Uterus (tissue), 4 donors: ENCODE results near the gene GPR150. TPM values are rescaled to one million over a fixed set of nuclear protein-coding genes. Genes with fewer than 3 reads are reported as not detected.

ENCODE experiments used
- DNase-seq, 2 donors: peaks; one replicate each; pipeline ENCODE4 v3.0.0-alpha.2; 2019 to 2020
- H3K27ac ChIP-seq, 2 donors: fragments of 200-600 bp; sonication (generic); 1 replicate in 1 of 2; 2 replicates in 1 of 2; pipeline ENCODE4 v1.5.1; 2016 to 2018
- H3K27me3 ChIP-seq, 2 donors: fragments of 200-600 bp; sonication (generic); one replicate each; pipeline ENCODE4 v1.5.1; 2018 to 2019; ENCODE audit warnings: control low read depth in 1 of 2
- H3K36me3 ChIP-seq, 2 donors: fragments of 200-600 bp; sonication (generic); one replicate each; pipeline ENCODE4 v1.5.1; 2019; ENCODE audit warnings: control low read depth in 1 of 2
- H3K4me1 ChIP-seq, 2 donors: fragments of 200-600 bp; sonication (generic); one replicate each; pipeline ENCODE4 v1.5.1; 2018 to 2019; ENCODE audit warnings: control low read depth in 1 of 2
- H3K4me3 ChIP-seq, 2 donors: fragments of 200-600 bp; sonication (generic); 1 replicate in 1 of 2; 2 replicates in 1 of 2; pipeline ENCODE4 v1.5.1; 2018 to 2019; ENCODE audit warnings: mild to moderate bottlenecking in 1 of 2
- H3K9me3 ChIP-seq, 2 donors: fragments of 200-600 bp; sonication (generic); one replicate each; pipeline ENCODE4 v1.5.1; 2019; ENCODE audit warnings: control low read depth in 1 of 2
- POLR2A ChIP-seq, 2 donors: fragments of 450-650 bp; IDR thresholded peaks; one replicate each; pipeline ENCODE4 v1.6.1; 2016; ENCODE audit warnings: antibody characterized with exemption in 2 of 2, mild to moderate bottlenecking in 1 of 2, moderate library complexity in 1 of 2
- intact Hi-C: fragments of 100-400 bp; cut with DNase I; formaldehyde crosslinking; loops from one replicate; pipeline ENCODE4 v1.15.1; 2023; ENCODE audit warnings: low total_unique reads
- total RNA-seq, 4 donors: library from RNA; depleted of rRNA in 3 of 4; stranded (reverse); fragments of >200 nt in 3 of 4; gene quantifications; one replicate each; pipeline versions ENCODE4 v1.1.0 to v1.2.4, GENCODE V29; 2014 to 2023
- TF ChIP-seq, protein P1 (sequence below), 4 experiments: fragments of 200-600 bp in 2 of 4; fragments of 450-650 bp in 2 of 4; sonication (generic) in 2 of 4; IDR thresholded peaks; one replicate each; pipeline ENCODE4 v1.5.1; 2016 to 2019; ENCODE audit warnings: antibody characterized with exemption in 4 of 4, mild to moderate bottlenecking in 2 of 4, moderate library complexity in 1 of 4
- donor health status: DM: yes; HTN: yes; CAD: no.

Gene GPR150
- total RNA-seq, 4 donors from 2014 or later, result not detected

DNA sequence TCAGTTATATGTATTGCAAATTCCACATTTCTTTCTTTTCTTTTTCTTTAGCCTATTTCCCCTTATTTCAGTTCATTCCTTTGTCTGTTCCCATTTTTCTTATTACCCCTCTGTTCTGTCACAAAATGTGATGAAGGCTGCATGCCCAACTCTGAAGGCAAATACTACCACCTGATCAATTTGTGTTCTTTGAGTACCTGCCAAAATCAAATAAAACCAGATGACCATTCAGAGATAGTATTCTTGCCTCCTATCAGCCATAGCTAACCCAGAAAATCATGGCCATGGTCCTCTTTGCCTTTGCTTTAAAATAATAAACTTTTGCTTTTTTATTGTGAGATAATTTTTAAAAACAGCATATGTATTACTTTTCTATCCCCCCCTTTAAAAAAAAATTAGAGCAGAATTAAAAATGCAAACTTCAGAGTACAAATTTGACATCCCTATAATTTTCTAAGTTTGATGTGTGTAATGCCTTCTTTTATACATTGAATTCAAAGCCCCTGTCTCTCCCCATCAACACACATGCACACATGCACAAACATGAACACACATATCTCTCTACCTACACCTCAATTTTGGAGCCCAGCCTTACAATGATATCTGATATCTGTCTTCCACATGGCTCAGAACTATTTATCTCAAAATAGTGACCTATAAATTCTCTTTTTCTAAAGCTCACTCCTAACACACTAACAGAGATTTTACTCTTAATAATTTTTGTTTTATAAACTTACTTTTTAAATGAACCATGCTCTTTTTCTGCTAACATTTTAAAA lies 30.1 kb downstream of the GPR150 start:
- Histone ChIP-seq H3K27me3 (no peaks in the 10 kb centered on the region), H3K4me3 (no peak overlapping the region), H3K27ac (no peak overlapping the region), H3K9me3 (no peaks in the 10 kb centered on the region), H3K36me3 (no peaks in the 10 kb centered on the region), H3K4me1 (no peaks in the 10 kb centered on the region)
- no peak for TF ChIP-seq POLR2A (IDR thresholded peaks at IDR 0.05)
- TF ChIP-seq, protein P1, sequence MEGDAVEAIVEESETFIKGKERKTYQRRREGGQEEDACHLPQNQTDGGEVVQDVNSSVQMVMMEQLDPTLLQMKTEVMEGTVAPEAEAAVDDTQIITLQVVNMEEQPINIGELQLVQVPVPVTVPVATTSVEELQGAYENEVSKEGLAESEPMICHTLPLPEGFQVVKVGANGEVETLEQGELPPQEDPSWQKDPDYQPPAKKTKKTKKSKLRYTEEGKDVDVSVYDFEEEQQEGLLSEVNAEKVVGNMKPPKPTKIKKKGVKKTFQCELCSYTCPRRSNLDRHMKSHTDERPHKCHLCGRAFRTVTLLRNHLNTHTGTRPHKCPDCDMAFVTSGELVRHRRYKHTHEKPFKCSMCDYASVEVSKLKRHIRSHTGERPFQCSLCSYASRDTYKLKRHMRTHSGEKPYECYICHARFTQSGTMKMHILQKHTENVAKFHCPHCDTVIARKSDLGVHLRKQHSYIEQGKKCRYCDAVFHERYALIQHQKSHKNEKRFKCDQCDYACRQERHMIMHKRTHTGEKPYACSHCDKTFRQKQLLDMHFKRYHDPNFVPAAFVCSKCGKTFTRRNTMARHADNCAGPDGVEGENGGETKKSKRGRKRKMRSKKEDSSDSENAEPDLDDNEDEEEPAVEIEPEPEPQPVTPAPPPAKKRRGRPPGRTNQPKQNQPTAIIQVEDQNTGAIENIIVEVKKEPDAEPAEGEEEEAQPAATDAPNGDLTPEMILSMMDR (IDR thresholded peaks at IDR 0.05), result no peak
- no peak for DNase-seq
- intact Hi-C loops, result loop anchor here (10.0 kb wide), 1 partner anchor 195 kb away; no protein-coding TSS in a partner anchor

DNA sequence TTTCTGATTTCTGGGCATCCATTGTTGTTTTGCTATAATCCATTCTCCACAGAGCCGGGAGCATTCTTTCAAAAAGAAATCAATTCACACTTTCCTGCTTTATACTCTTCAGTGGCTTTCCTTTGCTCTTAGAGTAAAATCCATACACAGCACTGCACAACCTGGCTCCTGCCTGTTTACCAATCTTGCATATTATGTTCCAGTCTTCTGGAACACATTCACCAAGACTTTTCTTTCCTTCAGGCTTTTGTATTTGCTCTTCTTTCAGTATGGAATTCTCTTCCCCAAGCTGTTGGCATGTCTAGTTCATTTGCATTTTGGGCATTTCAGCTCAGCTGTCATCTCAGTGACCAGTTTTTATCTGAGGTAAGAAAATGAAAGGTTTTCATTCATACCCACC lies 33.0 kb downstream of the GPR150 start:
- Histone ChIP-seq H3K27ac (no peak overlapping the region), H3K4me1 (no peaks in the 10 kb centered on the region), H3K27me3 (no peaks in the 10 kb centered on the region), H3K9me3 (no peaks in the 10 kb centered on the region), H3K4me3 (no peak overlapping the region), H3K36me3 (no peaks in the 10 kb centered on the region)
- TF ChIP-seq, protein P1 (IDR thresholded peaks at IDR 0.05), result no peak
- no peak for DNase-seq
- intact Hi-C loops, result no loop called here

DNA sequence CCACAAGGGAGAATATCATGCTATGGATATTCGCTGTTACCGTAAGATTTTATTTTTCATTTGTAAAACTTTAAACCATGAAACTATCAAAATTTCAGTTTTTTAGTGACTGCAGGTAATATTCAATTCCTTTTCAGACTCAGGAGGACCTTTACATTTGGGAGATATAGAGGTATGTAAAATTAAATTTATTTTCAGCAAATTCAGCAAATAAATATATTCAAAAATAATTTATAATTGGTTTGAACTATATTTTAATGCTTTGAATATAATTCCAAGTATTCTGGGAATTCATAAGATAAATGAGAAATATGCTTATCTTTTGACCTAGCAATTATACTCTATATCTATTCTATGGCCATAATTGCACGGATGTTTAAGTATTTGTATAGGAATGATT lies 34.3 kb downstream of the GPR150 start:
- intact Hi-C loops, result no loop called here
- Histone ChIP-seq H3K36me3 (no peaks in the 10 kb centered on the region), H3K27ac (no peak overlapping the region), H3K27me3 (no peaks in the 10 kb centered on the region), H3K9me3 (no peaks in the 10 kb centered on the region), H3K4me3 (no peak overlapping the region), H3K4me1 (no peaks in the 10 kb centered on the region)
- TF ChIP-seq POLR2A (IDR thresholded peaks at IDR 0.05), result no peak
- TF ChIP-seq, protein P1 (IDR thresholded peaks at IDR 0.05), result no peak
- no peak for DNase-seq

DNA sequence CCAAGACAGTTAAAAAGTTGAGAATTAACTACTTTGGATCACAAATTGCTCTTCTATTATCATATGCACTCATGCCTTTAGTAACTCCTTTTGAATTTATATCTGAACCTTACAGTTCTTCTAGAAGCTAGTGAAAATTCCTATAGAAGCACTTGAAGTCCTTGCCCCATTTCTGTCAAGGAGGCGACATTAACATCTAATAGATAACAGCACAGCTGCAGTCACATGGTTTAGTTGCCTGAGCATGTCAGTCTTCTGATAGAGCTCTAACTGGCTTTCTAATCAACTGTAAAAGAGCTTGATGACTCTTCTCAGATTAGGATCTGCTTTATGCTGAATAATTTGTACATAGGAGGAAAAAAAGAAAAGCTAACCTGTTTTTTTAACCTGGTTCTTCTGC lies 35.7 kb downstream of the GPR150 start:
- Histone ChIP-seq H3K4me3 (no peak overlapping the region), H3K27me3 (no peaks in the 10 kb centered on the region), H3K27ac (no peak overlapping the region), H3K9me3 (no peaks in the 10 kb centered on the region), H3K36me3 (no peaks in the 10 kb centered on the region), H3K4me1 (no peaks in the 10 kb centered on the region)
- DNase-seq, result no peak
- TF ChIP-seq POLR2A (IDR thresholded peaks at IDR 0.05), result no peak
- TF ChIP-seq, protein P1 (IDR thresholded peaks at IDR 0.05), result no peak
- intact Hi-C loops, result no loop called here

DNA sequence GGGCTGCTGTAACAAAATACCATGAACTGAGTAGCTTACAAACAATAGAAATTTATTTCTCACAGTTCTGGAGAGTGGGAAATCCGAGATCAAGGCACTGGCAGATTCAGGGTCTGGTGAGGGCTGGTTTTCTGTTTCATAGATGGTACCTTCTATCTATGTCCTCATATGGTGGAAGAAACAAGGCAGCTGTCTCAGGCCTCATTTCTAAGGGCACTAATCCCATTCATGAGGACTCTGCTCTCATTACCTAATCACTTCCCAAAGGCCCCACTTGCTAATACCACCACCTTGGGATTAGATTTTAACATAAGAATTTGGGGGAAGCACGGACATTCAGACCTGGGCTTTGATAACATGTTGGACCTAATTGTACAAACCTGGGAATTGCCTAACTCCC lies 40.2 kb downstream of the GPR150 start:
- Histone ChIP-seq H3K27me3 (no peaks in the 10 kb centered on the region), H3K4me3 (no peak overlapping the region), H3K36me3 (no peaks in the 10 kb centered on the region), H3K9me3 (no peaks in the 10 kb centered on the region), H3K4me1 (no peaks in the 10 kb centered on the region), H3K27ac (no peak overlapping the region)
- intact Hi-C loops, result no loop called here
- TF ChIP-seq POLR2A (IDR thresholded peaks at IDR 0.05), result no peak
- TF ChIP-seq, protein P1 (IDR thresholded peaks at IDR 0.05), result no peak
- DNase-seq, result no peak
